HFFc6 (cell line): Measurements from ENCODE around the gene WDR41. TPM values are rescaled to one million over a fixed set of nuclear protein-coding genes. Genes with fewer than 3 reads are reported as not detected.
"Not testable (repeated sequence)": the region's sequence is repeated elsewhere in the genome, so short reads cannot be mapped to it uniquely, and the experiment has no call there.

Experiments used
- DNase-seq: peaks from one replicate; pipeline ENCODE4 v3.0.0-alpha.2; 2018
- H3K27ac Mint-ChIP-seq: 2 replicates; pipeline ENCODE4 v1.8.0; 2020; ENCODE audit warnings: mild to moderate bottlenecking, mixed read lengths
- H3K27me3 Mint-ChIP-seq: 2 replicates; pipeline ENCODE4 v1.8.0; 2021; ENCODE audit warnings: mild to moderate bottlenecking, moderate library complexity, mixed read lengths; ENCODE audit not compliant: insufficient read depth
- H3K36me3 Mint-ChIP-seq: 2 replicates; pipeline ENCODE4 v1.8.0; 2021; ENCODE audit warnings: low read depth, mixed read lengths
- H3K4me1 Mint-ChIP-seq: 2 replicates; pipeline ENCODE4 v1.8.0; 2020; ENCODE audit warnings: low read depth, mixed read lengths
- H3K4me3 Mint-ChIP-seq: 2 replicates; pipeline ENCODE4 v1.8.0; 2020; ENCODE audit warnings: mild to moderate bottlenecking, moderate library complexity, mixed read lengths
- H3K9me3 Mint-ChIP-seq: 2 replicates; pipeline ENCODE4 v1.8.0; 2020; ENCODE audit warnings: mild to moderate bottlenecking, mixed read lengths
- total RNA-seq, 6 experiments: library from RNA; stranded (reverse); fragmentation: NEBNext Ultra II Directional; extraction: Animal tissue kit (Norgen Biotek cat#: 25700); gene quantifications; 2 replicates in 1 of 6; 3 replicates in 5 of 6; pipeline ENCODE4 v1.2.3, GENCODE V29; 2021
- TF ChIP-seq, protein P1 (sequence below): fragments of 200-600 bp; sonication (generic); IDR thresholded peaks from 2 replicates; pipeline ENCODE4 v1.5.0; 2021; ENCODE audit warnings: antibody characterized with exemption, mild to moderate bottlenecking

Gene WDR41
- total RNA-seq, 6 experiments from 2014 or later: 50.1 to 63.5 (median 56.8) TPM

DNA sequence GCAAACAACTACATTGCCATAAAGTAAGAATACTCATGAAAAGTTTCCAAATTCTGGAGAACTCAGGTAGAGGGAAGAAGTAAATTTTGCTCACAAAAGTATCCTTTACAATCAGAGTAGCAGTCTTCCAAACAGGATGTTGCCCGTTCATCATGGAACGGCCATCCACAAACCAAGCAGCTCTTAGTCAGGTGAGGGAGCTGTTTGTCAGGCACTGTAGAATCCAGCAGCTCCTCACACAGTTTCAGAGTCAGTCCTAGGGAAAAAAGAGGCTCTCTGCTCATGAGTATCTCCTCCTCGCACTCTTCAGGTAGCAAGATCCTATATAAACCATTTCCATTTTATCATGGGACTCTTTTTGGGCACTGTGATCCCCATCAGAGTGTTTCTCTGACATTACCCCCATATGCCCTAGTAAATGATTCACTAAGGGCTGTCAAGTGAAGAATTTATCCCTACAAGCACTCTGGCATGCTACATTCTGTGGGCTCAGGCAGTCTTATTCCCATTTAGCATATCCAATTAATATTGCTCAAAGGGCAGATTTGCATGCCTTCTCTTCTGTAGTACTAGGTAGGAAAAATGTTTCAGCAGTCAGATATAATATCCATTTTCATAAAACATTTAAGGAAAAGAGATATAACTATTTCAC is 97.9 kb downstream of the WDR41 start:
- H3K36me3 Mint-ChIP-seq: no peaks in the 10 kb centered on the region
- peaks cover 14% of the 10 kb centered on the region for H3K4me1 Mint-ChIP-seq
- H3K4me3 Mint-ChIP-seq: no peak overlapping the region
- no peak overlapping the region for H3K27ac Mint-ChIP-seq
- no peaks in the 10 kb centered on the region for H3K9me3 Mint-ChIP-seq
- no peak for DNase-seq
- peaks cover 22% of the 10 kb centered on the region for H3K27me3 Mint-ChIP-seq
- TF ChIP-seq, protein P1, sequence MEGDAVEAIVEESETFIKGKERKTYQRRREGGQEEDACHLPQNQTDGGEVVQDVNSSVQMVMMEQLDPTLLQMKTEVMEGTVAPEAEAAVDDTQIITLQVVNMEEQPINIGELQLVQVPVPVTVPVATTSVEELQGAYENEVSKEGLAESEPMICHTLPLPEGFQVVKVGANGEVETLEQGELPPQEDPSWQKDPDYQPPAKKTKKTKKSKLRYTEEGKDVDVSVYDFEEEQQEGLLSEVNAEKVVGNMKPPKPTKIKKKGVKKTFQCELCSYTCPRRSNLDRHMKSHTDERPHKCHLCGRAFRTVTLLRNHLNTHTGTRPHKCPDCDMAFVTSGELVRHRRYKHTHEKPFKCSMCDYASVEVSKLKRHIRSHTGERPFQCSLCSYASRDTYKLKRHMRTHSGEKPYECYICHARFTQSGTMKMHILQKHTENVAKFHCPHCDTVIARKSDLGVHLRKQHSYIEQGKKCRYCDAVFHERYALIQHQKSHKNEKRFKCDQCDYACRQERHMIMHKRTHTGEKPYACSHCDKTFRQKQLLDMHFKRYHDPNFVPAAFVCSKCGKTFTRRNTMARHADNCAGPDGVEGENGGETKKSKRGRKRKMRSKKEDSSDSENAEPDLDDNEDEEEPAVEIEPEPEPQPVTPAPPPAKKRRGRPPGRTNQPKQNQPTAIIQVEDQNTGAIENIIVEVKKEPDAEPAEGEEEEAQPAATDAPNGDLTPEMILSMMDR: no peak

DNA sequence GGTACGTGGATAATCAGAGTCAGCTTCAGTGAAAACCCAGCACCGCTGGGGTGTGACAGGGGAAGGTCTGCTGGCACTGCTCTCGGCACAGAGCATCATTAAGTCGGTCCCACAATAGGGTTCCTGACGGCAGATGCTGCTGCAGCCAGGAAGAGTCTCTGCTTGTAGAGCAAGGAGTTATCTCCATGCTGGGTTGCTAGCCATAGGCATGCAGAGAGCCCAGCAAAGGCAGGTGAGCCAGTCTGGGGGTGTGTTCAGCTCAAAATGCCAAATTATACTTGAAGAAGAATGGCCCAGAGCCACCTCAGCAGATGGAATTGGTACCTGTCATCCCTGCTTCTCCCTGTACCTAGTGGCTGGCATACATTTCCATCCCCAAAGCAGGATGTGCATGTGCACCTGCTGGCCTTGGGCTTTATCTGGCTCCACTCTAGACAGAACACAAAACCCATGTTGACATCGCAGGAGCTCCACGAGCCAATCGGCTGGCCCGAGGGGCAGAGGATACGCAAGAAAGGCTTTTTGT is 100.8 kb downstream of the WDR41 start:
- H3K4me3 Mint-ChIP-seq: no peak overlapping the region
- TF ChIP-seq, protein P1: no peak
- peaks cover 14% of the 10 kb centered on the region for H3K4me1 Mint-ChIP-seq
- H3K27me3 Mint-ChIP-seq: peaks cover 28% of the 10 kb centered on the region
- H3K27ac Mint-ChIP-seq: no peak overlapping the region
- H3K9me3 Mint-ChIP-seq: peaks cover 8% of the 10 kb centered on the region; the same call in 1 of the 2 replicates
- H3K36me3 Mint-ChIP-seq: peaks cover 6% of the 10 kb centered on the region; the same call in 1 of the 2 replicates
- no peak for DNase-seq

DNA sequence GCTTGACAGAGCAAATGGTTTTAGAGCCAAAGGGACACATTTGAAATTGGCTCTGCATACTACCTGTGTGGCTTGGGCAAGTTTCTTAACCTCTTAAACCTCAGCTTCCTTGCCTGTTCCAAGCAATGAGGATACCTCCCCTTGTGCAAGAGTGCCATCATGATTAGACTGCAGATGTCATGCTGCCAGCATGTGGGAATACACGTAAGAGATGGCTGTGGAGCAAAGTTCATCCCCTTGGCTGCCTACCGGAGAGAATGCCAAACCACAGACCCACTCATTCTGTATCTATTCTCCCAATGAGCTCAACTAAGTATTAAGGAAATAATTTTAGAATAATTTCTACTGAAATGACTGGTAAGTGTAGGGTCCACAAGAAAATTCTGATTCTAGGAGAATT is 101.3 kb downstream of the WDR41 start:
- peaks cover 28% of the 10 kb centered on the region for H3K27me3 Mint-ChIP-seq
- DNase-seq: peak; percentile 70
- no peak overlapping the region for H3K27ac Mint-ChIP-seq
- H3K36me3 Mint-ChIP-seq: peaks cover 6% of the 10 kb centered on the region; the same call in 1 of the 2 replicates
- no peak overlapping the region for H3K4me3 Mint-ChIP-seq
- TF ChIP-seq, protein P1: no peak
- H3K4me1 Mint-ChIP-seq: peaks cover 14% of the 10 kb centered on the region
- H3K9me3 Mint-ChIP-seq: peaks cover 8% of the 10 kb centered on the region; the same call in 1 of the 2 replicates

DNA sequence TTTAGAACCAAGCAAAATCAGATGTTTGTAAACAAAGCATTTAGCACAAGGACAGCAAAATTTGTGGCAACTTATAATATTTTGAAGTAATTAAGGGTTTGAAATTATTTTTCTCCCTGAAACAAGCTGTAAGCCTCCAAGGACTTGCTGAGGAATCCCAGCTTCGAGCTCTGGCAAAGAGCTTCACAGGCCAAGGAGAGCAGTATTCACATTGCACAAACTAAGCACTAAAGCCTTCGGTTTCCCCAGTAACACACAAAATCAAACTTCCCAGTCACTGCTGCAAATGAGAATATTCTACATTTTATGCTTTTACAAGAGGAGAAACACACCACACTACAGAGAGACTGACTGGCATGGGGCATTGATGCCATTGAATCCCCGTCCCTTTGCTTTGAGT is 101.9 kb downstream of the WDR41 start:
- H3K4me3 Mint-ChIP-seq: no peak overlapping the region
- TF ChIP-seq, protein P1: no peak
- no peak overlapping the region for H3K27ac Mint-ChIP-seq
- peaks cover 8% of the 10 kb centered on the region; the same call in 1 of the 2 replicates for H3K9me3 Mint-ChIP-seq
- DNase-seq: no peak
- peaks cover 6% of the 10 kb centered on the region; the same call in 1 of the 2 replicates for H3K36me3 Mint-ChIP-seq
- H3K27me3 Mint-ChIP-seq: peaks cover 28% of the 10 kb centered on the region
- H3K4me1 Mint-ChIP-seq: peaks cover 14% of the 10 kb centered on the region

DNA sequence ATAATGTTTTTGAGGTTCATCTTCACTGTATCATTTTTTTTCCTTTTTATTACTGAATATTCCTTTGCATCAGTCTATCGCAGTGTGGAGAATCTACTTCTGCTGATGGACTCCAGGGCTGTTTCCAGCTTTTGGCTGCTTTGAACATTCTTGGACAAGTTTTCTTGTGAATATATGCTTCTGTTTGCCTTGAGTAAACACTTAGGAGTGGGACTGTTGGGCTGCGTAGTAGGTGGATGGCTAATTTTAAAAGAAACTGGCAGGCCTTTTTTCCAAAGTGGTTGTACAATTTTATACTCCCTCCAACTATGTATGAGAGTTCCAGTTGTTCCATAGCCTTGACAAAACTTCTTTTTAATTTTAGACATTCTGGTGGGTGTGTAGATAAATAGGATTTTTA is 102.4 kb downstream of the WDR41 start:
- peaks cover 14% of the 10 kb centered on the region for H3K4me1 Mint-ChIP-seq
- H3K9me3 Mint-ChIP-seq: peaks cover 8% of the 10 kb centered on the region; the same call in 1 of the 2 replicates
- H3K27ac Mint-ChIP-seq: no peak overlapping the region
- TF ChIP-seq, protein P1: no peak
- peaks cover 28% of the 10 kb centered on the region for H3K27me3 Mint-ChIP-seq
- H3K4me3 Mint-ChIP-seq: no peak overlapping the region
- DNase-seq: no peak
- H3K36me3 Mint-ChIP-seq: peaks cover 6% of the 10 kb centered on the region; the same call in 1 of the 2 replicates

DNA sequence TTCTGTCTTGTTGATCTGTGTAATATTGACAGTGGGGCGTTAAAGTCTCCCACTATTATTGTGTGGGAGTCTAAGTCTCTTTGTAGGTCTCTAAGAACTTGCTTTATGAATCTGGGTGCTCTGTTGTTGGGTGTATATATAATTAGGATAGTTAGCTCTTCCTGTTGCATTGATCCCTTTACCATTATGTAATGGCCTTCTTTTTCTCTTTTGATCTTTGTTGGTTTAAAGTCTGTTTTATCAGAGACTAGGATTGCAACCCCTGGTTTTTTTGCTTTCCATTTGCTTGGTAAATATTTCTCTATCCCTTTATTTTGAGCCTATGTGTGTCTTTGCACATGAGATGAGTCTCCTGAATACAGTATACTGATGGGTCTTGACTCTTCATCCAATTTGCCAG is 105.8 kb downstream of the WDR41 start:
- H3K4me3 Mint-ChIP-seq, DNase-seq, H3K36me3 Mint-ChIP-seq, H3K27ac Mint-ChIP-seq: not testable (repeated sequence)
- Mint-ChIP-seq H3K9me3 (peaks cover 12% of the 10 kb centered on the region; the same call in 1 of the 2 replicates), H3K27me3 (peaks cover 24% of the 10 kb centered on the region), H3K4me1 (peaks cover 21% of the 10 kb centered on the region)

DNA sequence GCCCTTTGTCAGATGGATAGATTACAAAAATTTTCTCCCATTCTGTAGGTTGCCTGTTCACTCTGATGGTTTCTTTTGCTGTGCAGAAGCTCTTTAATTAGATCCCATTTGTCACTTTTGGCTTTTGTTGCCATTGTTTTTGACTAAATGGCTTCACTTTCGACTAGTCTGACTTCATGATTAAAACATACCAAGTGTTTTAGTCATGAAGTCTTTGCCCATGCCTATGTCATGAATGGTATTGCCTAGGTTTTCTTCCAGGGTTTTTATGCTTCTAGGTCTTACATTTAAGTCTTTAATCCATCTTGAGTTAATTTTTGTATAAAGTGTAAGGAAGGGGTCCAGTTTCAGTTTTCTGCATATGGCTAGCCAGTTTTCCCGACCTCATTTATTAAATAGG is 108.8 kb downstream of the WDR41 start:
- DNase-seq: peak; percentile 14
- not testable (repeated sequence) for H3K36me3 Mint-ChIP-seq, H3K27ac Mint-ChIP-seq, H3K27me3 Mint-ChIP-seq, H3K4me3 Mint-ChIP-seq
- Mint-ChIP-seq H3K9me3 (peaks cover 12% of the 10 kb centered on the region; the same call in 1 of the 2 replicates), H3K4me1 (peaks cover 11% of the 10 kb centered on the region)
